Breast epithelium (tissue), 3 donors: ENCODE data around the gene PKNOX2.

Experiments used
- CTCF ChIP-seq, 3 donors: fragments of 450-650 bp; IDR thresholded peaks; one replicate each; pipeline ENCODE4 v1.5.1; 2016 to 2017; ENCODE audit warnings: antibody characterized with exemption in 3 of 3, mild to moderate bottlenecking in 3 of 3, moderate library complexity in 3 of 3
- POLR2A ChIP-seq: fragments of 450-650 bp; IDR thresholded peaks from one replicate; pipeline ENCODE4 v1.6.1; 2016; ENCODE audit warnings: antibody characterized with exemption, mild to moderate bottlenecking, moderate library complexity

DNA sequence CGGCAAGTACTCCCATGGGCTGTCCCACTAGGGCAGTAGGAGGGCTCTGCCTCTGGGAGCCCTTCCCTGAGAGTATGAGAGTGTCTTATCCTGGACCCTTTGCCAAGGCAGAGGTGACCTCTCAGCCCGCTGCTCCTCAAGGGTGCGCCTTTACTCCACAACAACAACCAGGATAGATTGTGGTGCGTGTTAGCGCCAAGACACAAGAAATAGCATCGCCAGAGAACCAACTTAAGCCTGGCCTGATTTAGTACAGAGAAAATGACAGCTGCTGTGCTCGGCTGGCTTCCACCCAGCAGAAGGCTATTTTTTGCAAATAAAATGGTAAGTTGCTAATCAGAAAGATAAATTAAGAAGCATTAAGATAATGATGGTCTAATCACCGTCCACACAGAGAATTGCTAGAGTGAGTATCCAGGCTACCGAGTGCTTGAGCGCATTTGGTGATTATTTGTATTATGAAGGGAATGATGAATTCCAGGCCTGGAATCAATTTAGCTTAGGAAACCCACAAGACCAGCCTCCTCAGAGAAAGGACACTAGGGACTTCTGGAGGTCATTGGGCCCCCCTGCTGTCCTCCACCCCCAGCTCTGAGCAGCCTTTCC lies 119.8 kb downstream of the PKNOX2 start:
- no peak for TF ChIP-seq CTCF (IDR thresholded peaks at IDR 0.05)
- no peak for TF ChIP-seq POLR2A
